H9 (cell line): Measurements from ENCODE around the gene OR2A5. TPM values are rescaled to one million over a fixed set of nuclear protein-coding genes. Genes with fewer than 3 reads are reported as not detected.

Experiments
- DNase-seq: peaks from one replicate; pipeline ENCODE4 v3.0.0-alpha.2; 2017
- H2AFZ ChIP-seq: one replicate; pipeline ENCODE4 v1.6.1; 2013; ENCODE audit warnings: mild to moderate bottlenecking, low read length, control low read depth, moderate library complexity
- H2AK5ac ChIP-seq: 2 replicates; pipeline ENCODE4 v1.6.1; 2013; ENCODE audit warnings: low read length, control low read depth, mixed read lengths; ENCODE audit not compliant: insufficient read length
- H2BK120ac ChIP-seq: one replicate; pipeline ENCODE4 v1.6.1; 2013; ENCODE audit warnings: low read depth, mild to moderate bottlenecking, low read length, control low read depth, inconsistent platforms; ENCODE audit not compliant: poor library complexity, severe bottlenecking
- H2BK12ac ChIP-seq: 2 replicates; pipeline ENCODE4 v1.6.1; 2013; ENCODE audit warnings: low read length, control low read depth, mixed read lengths, low read depth; ENCODE audit not compliant: insufficient read length
- H2BK15ac ChIP-seq: 2 replicates; pipeline ENCODE4 v1.6.1; 2013; ENCODE audit warnings: low read depth, low read length, control low read depth
- H2BK20ac ChIP-seq: one replicate; pipeline ENCODE4 v1.6.1; 2013; ENCODE audit warnings: low read depth, mild to moderate bottlenecking, low read length, control low read depth, inconsistent platforms; ENCODE audit not compliant: poor library complexity, severe bottlenecking
- H2BK5ac ChIP-seq: 2 replicates; pipeline ENCODE4 v1.6.1; 2013; ENCODE audit warnings: low read length, control low read depth, mixed read lengths; ENCODE audit not compliant: insufficient read length
- H3K14ac ChIP-seq: 2 replicates; pipeline ENCODE4 v1.6.1; 2013; ENCODE audit warnings: low read length, control low read depth; ENCODE audit not compliant: insufficient read depth
- H3K18ac ChIP-seq: 2 replicates; pipeline ENCODE4 v1.6.1; 2013; ENCODE audit warnings: low read depth, mild to moderate bottlenecking, mixed read lengths, low read length, control low read depth; ENCODE audit not compliant: insufficient read length
- H3K23ac ChIP-seq: 2 replicates; pipeline ENCODE4 v1.6.1; 2013; ENCODE audit warnings: low read length, control low read depth, mixed read lengths, low read depth; ENCODE audit not compliant: insufficient read length
- H3K23me2 ChIP-seq: 2 replicates; pipeline ENCODE4 v1.6.1; 2013; ENCODE audit warnings: low read depth, mild to moderate bottlenecking, mixed read lengths, low read length, control low read depth; ENCODE audit not compliant: insufficient read length, poor library complexity, severe bottlenecking
- H3K27ac ChIP-seq: 2 replicates; pipeline ENCODE4 v1.5.1; 2013; ENCODE audit warnings: low read length, control low read depth, mixed read lengths, low read depth; ENCODE audit not compliant: insufficient read length
- H3K27me3 ChIP-seq: 2 replicates; pipeline ENCODE4 v1.6.1; 2013; ENCODE audit warnings: low read length, control low read depth, inconsistent platforms; ENCODE audit not compliant: insufficient read depth
- H3K4ac ChIP-seq: 2 replicates; pipeline ENCODE4 v1.6.1; 2013; ENCODE audit warnings: low read depth, mild to moderate bottlenecking, control low read depth, inconsistent platforms, low read length, moderate library complexity
- H3K4me1 ChIP-seq: 2 replicates; pipeline ENCODE4 v1.6.1; 2013; ENCODE audit warnings: low read length, control low read depth, inconsistent platforms; ENCODE audit not compliant: insufficient read depth
- H3K4me2 ChIP-seq: 2 replicates; pipeline ENCODE4 v1.6.1; 2013; ENCODE audit warnings: low read length, control low read depth, mixed read lengths; ENCODE audit not compliant: insufficient read length, insufficient read depth
- H3K56ac ChIP-seq: 2 replicates; pipeline ENCODE4 v1.6.1; 2013; ENCODE audit warnings: low read depth, mild to moderate bottlenecking, mixed read lengths, low read length, control low read depth; ENCODE audit not compliant: insufficient read length
- H3K79me1 ChIP-seq: 2 replicates; pipeline ENCODE4 v1.6.1; 2013; ENCODE audit warnings: low read depth, mild to moderate bottlenecking, moderate library complexity, low read length, control low read depth, inconsistent platforms; ENCODE audit not compliant: insufficient read depth, poor library complexity, severe bottlenecking
- H3K79me2 ChIP-seq: 2 replicates; pipeline ENCODE4 v1.6.1; 2013; ENCODE audit warnings: low read length, control low read depth, inconsistent platforms; ENCODE audit not compliant: insufficient read depth
- H3K9ac ChIP-seq: 2 replicates; pipeline ENCODE4 v1.6.1; 2013; ENCODE audit warnings: low read length, control low read depth, mixed read lengths; ENCODE audit not compliant: insufficient read length; ENCODE audit errors: extremely low read depth
- H3K9me3 ChIP-seq: one replicate; pipeline ENCODE4 v1.6.1; 2013; ENCODE audit warnings: low read depth, low read length, inconsistent platforms; ENCODE audit not compliant: control insufficient read depth
- H3T11ph ChIP-seq: one replicate; pipeline ENCODE4 v1.6.1; 2013; ENCODE audit warnings: mild to moderate bottlenecking, low read length, control low read depth, inconsistent platforms
- H4K20me1 ChIP-seq: one replicate; pipeline ENCODE4 v1.6.1; 2013; ENCODE audit not compliant: control insufficient read depth, insufficient read length, insufficient read depth
- H4K5ac ChIP-seq: 2 replicates; pipeline ENCODE4 v1.6.1; 2013; ENCODE audit warnings: low read depth, mild to moderate bottlenecking, mixed read lengths, low read length, control low read depth; ENCODE audit not compliant: insufficient read length
- H4K8ac ChIP-seq: replicated peaks from 2 replicates; pipeline ENCODE4 v1.6.1; 2013; ENCODE audit warnings: low read length, control low read depth, mixed read lengths, low read depth; ENCODE audit not compliant: insufficient read length
- H4K91ac ChIP-seq: 2 replicates; pipeline ENCODE4 v1.6.1; 2013; ENCODE audit warnings: low read depth, mild to moderate bottlenecking, moderate library complexity, mixed read lengths, low read length, control low read depth; ENCODE audit not compliant: insufficient read length
- H3K27ac Mint-ChIP-seq, 3 experiments: 2 replicates in 2 of 3; 3 replicates in 1 of 3; pipeline ENCODE4 v1.8.0; 2020 to 2021; ENCODE audit warnings: mixed read lengths in 3 of 3, mild to moderate bottlenecking in 1 of 3, moderate library complexity in 1 of 3
- H3K27me3 Mint-ChIP-seq: 2 replicates; pipeline ENCODE4 v1.8.0; 2021; ENCODE audit warnings: low read depth, mild to moderate bottlenecking, moderate library complexity, mixed read lengths
- H3K36me3 Mint-ChIP-seq, 3 experiments: 2 replicates in 2 of 3; 3 replicates in 1 of 3; pipeline ENCODE4 v1.8.0; 2020 to 2021; ENCODE audit warnings: low read depth in 3 of 3, mixed read lengths in 3 of 3; ENCODE audit not compliant: insufficient read depth in 1 of 3
- H3K4me1 Mint-ChIP-seq, 2 experiments: 2 replicates each; pipeline ENCODE4 v1.8.0; 2020; ENCODE audit warnings: mixed read lengths in 2 of 2
- H3K4me3 Mint-ChIP-seq, 2 experiments: 2 replicates in 1 of 2; 3 replicates in 1 of 2; pipeline ENCODE4 v1.8.0; 2020 to 2021; ENCODE audit warnings: mild to moderate bottlenecking in 2 of 2, mixed read lengths in 2 of 2, moderate library complexity in 1 of 2
- H3K9me3 Mint-ChIP-seq, 2 experiments: 2 replicates in 1 of 2; 3 replicates in 1 of 2; pipeline ENCODE4 v1.8.0; 2020; ENCODE audit warnings: mild to moderate bottlenecking in 2 of 2, mixed read lengths in 2 of 2, moderate library complexity in 1 of 2
- CTCF ChIP-seq: fragments of 200-600 bp; sonication (generic); conservative IDR thresholded peaks from 3 replicates; pipeline ENCODE4 v1.8.0; 2021; ENCODE audit warnings: antibody characterized with exemption, mild to moderate bottlenecking
- WGBS: extraction: QIAGEN DNeasy Blood & Tissue Kit; methylation state at CpG from one replicate; pipeline ENCODE4 v1.1.7; 2013; ENCODE audit warnings: missing lambda C conversion rate, low lambda C conversion rate, mixed read lengths; ENCODE audit not compliant: insufficient read length; ENCODE audit errors: extremely low coverage; 5-methylcytosine and 5-hydroxymethylcytosine counted together
- total RNA-seq: library from RNA; stranded (reverse); gene quantifications from 2 replicates; pipeline ENCODE4 v1.2.1, GENCODE V29; 2021

OR2A5 gene
- total RNA-seq, 1 experiment from 2014 or later: not detected

- no peaks in the 10 kb centered on the region for H3K9me3 Mint-ChIP-seq
- Histone ChIP-seq H3K23me2 (no peaks in the 10 kb centered on the region), H3K79me2 (no peaks in the 10 kb centered on the region), H3K4ac (no peak overlapping the region), H3K56ac (no peak overlapping the region), H2AFZ (no peak overlapping the region), H3K27me3 (no peaks in the 10 kb centered on the region), H3K23ac (no peak overlapping the region), H3K27ac (no peak overlapping the region), H3K9me3 (no peaks in the 10 kb centered on the region), H2BK12ac (no peak overlapping the region), H2BK15ac (no peak overlapping the region), H2BK20ac (no peak overlapping the region), H4K5ac (no peak overlapping the region), H3T11ph (no peak overlapping the region), H2BK5ac (no peak overlapping the region), H2AK5ac (no peak overlapping the region), H4K20me1 (no peaks in the 10 kb centered on the region), H3K14ac (no peak overlapping the region), H3K9ac (no peak overlapping the region), H3K4me1 (no peaks in the 10 kb centered on the region), H3K79me1 (no peaks in the 10 kb centered on the region), H4K91ac (no peak overlapping the region), H2BK120ac (no peak overlapping the region), H3K18ac (no peak overlapping the region), H4K8ac (no peak overlapping the region), H3K4me2 (no peak overlapping the region)
- no peak for TF ChIP-seq CTCF
- H3K4me1 Mint-ChIP-seq: 0 out of 4 replicates have a peak, but pooled peaks cover 0 to 2% of the 10 kb centered on the region in 2 experiments
- no peak overlapping the region for H3K27ac Mint-ChIP-seq
- H3K4me3 Mint-ChIP-seq: no peak overlapping the region
- DNase-seq: no peak
- H3K27me3 Mint-ChIP-seq: 0 out of 2 replicates have a peak, but pooled peaks cover 1% of the 10 kb centered on the region
- WGBS: no CpG with 5 or more reads among the region's 2 CpGs
- H3K36me3 Mint-ChIP-seq: no peaks in the 10 kb centered on the region
Observed at GRCh38 chr7:144069953-144070352, 21.2 kb downstream of the OR2A5 start.
